Upper lobe of left lung (tissue), 6 donors: ENCODE results near the gene SLC30A1. TPM values are rescaled to one million over a fixed set of nuclear protein-coding genes. Genes with fewer than 3 reads are reported as not detected.

Experiments
- ATAC-seq, 2 donors: fragments of 200-7000 bp; cut with Tn5 transposase; one replicate each; pipeline ENCODE4 v1.9.1; 2022; ENCODE audit warnings: mild to moderate bottlenecking in 2 of 2, moderate library complexity in 2 of 2; ENCODE audit not compliant: low FRiP score in 2 of 2
- DNase-seq, 2 donors: peaks; one replicate each; pipeline ENCODE4 v3.0.0-alpha.2; 2019 to 2020
- H3K27ac ChIP-seq, 4 donors: fragments of 200-600 bp; sonication (generic); one replicate each; pipeline ENCODE4 v1.5.1; 2016 to 2019
- H3K27me3 ChIP-seq, 4 donors: fragments of 200-600 bp; sonication (generic); one replicate each; pipeline ENCODE4 v1.5.1; 2017 to 2019
- H3K36me3 ChIP-seq, 4 donors: fragments of 200-600 bp; sonication (generic); one replicate each; pipeline ENCODE4 v1.5.1; 2016 to 2019
- H3K4me1 ChIP-seq, 4 donors: fragments of 200-600 bp; sonication (generic); one replicate each; pipeline ENCODE4 v1.5.1; 2018 to 2019
- H3K4me3 ChIP-seq, 4 donors: fragments of 200-600 bp; sonication (generic); one replicate each; pipeline ENCODE4 v1.5.1; 2017 to 2019; ENCODE audit warnings: mild to moderate bottlenecking in 2 of 4, moderate library complexity in 1 of 4
- H3K9me3 ChIP-seq, 4 donors: fragments of 200-600 bp; sonication (generic); one replicate each; pipeline ENCODE4 v1.5.1; 2018 to 2019
- EP300 ChIP-seq, 4 donors: sonication (generic); formaldehyde crosslinking; IDR thresholded peaks; one replicate each; pipeline ENCODE4 v1.5.1; 2017; ENCODE audit warnings: antibody characterized with exemption in 4 of 4, control low read depth in 2 of 4
- POLR2A ChIP-seq, 4 donors: fragments of 450-650 bp; IDR thresholded peaks; one replicate each; pipeline ENCODE4 v1.5.1; 2016 to 2017; ENCODE audit warnings: antibody characterized with exemption in 4 of 4, mild to moderate bottlenecking in 2 of 4
- POLR2AphosphoS5 ChIP-seq, 2 donors: sonication (generic); formaldehyde crosslinking; IDR thresholded peaks; one replicate each; pipeline ENCODE4 v1.5.1; 2017; ENCODE audit warnings: antibody characterized with exemption in 2 of 2
- WGBS, 2 donors: methylation state at CpG; one replicate each; pipeline ENCODE4 v1.1.5; 2017 to 2018; 5-methylcytosine and 5-hydroxymethylcytosine counted together
- total RNA-seq, 6 donors: library from RNA; depleted of rRNA in 4 of 6; stranded (reverse); fragments of >200 nt in 4 of 6; gene quantifications; one replicate each; pipeline versions ENCODE4 v1.1.0 to v1.2.1, GENCODE V29; 2016 to 2021
- TF ChIP-seq, protein P1 (sequence below), 6 experiments: fragments of 450-650 bp in 4 of 6; fragments of 200-600 bp in 2 of 6; sonication (generic) in 2 of 6; IDR thresholded peaks; one replicate each; pipeline ENCODE4 v1.5.1; 2016 to 2019; ENCODE audit warnings: antibody characterized with exemption in 6 of 6
- donor health status: DM: no; HTN: no; CAD: no; lungs with moderate emphysema.
- donor health status: DM: no; HTN: yes; CAD: no; lungs with severe emphysema.

SLC30A1 gene
- total RNA-seq, 6 donors from 2014 or later = 3.1 to 19.2 (median 13.2) TPM

DNA sequence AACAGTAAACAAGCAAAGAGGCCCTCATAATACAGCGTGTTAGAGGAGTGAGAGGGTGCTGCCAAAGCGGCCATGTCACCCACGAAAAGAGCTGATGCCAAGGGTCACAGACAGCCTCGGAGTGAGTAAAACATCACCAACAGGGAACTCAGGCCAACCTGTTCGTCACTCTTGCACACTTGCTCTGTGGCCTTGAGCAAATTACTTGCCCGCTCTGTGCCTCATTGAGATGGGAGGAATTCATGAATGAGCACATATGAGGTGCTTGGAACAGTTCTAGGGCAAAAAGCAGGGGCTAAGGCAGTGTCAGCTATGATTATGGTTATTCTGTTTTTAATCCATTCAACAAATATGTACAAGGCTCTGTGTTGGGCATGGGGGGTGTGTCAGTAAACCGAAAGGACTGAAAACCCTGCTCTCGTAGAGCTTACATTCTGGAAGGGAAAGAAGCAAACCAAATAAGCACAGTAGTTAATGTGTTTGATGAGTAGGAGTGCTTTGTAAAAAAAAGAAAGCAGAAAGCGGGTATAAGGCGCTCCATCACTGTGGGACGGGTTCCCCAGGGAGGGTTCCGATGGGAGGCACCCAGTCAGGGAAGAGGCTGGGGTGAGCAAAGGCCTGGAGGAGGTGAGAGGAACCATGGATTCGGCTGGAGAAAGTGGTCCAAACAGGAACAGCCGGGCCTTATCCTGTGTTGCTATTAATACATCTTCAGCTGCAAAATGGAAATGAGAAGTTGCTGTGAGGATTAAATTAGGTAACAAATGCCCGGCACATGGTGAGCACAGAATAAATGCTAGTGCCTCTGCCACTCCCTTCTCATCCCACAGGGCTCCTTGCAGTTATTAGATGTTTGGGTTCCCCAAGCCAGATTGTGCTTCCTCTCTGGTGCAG is 47.5 kb downstream of the SLC30A1 start:
- H3K9me3 ChIP-seq = no peaks in the 10 kb centered on the region
- H3K27ac ChIP-seq = no peak overlapping the region
- H3K27me3 ChIP-seq = no peaks in the 10 kb centered on the region
- DNase-seq (no peak), ATAC-seq (no peak)
- TF ChIP-seq, protein P1, sequence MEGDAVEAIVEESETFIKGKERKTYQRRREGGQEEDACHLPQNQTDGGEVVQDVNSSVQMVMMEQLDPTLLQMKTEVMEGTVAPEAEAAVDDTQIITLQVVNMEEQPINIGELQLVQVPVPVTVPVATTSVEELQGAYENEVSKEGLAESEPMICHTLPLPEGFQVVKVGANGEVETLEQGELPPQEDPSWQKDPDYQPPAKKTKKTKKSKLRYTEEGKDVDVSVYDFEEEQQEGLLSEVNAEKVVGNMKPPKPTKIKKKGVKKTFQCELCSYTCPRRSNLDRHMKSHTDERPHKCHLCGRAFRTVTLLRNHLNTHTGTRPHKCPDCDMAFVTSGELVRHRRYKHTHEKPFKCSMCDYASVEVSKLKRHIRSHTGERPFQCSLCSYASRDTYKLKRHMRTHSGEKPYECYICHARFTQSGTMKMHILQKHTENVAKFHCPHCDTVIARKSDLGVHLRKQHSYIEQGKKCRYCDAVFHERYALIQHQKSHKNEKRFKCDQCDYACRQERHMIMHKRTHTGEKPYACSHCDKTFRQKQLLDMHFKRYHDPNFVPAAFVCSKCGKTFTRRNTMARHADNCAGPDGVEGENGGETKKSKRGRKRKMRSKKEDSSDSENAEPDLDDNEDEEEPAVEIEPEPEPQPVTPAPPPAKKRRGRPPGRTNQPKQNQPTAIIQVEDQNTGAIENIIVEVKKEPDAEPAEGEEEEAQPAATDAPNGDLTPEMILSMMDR (IDR thresholded peaks at IDR 0.05) = no peak
- TF ChIP-seq POLR2AphosphoS5 (IDR thresholded peaks at IDR 0.05) (no peak), POLR2A (IDR thresholded peaks at IDR 0.05) (no peak), EP300 (IDR thresholded peaks at IDR 0.05) (no peak)
- no peaks in the 10 kb centered on the region for H3K36me3 ChIP-seq
- 78 to 84% methylated on average over 15 of the region's 15 CpGs for WGBS, 2 donors
- no peak overlapping the region for H3K4me3 ChIP-seq
- peaks cover 0 to 5% (median 0%) of the 10 kb centered on the region in 4 donors for H3K4me1 ChIP-seq

DNA sequence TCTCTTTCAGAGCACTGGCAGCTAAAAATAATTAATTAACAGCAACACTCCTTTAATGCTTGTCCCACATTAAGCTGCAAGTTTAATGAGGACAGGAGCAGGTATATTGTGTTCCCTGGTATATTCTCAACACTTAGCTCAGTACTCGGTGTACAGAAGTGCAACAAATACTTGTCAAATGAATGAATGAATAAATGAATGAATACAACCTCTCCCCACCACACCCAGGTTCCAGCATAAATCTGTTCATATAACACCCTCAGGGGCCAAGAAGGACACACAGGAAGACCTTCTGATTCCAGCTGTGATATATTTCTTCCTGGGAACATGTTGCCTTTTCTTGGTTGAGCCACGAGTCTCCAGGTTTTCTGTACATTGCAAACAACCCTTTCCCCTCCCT is 48.9 kb downstream of the SLC30A1 start:
- 74 to 84% methylated on average over 2 of the region's 2 CpGs for WGBS, 2 donors
- Histone ChIP-seq H3K27ac (no peak overlapping the region), H3K9me3 (no peaks in the 10 kb centered on the region), H3K27me3 (no peaks in the 10 kb centered on the region), H3K4me3 (no peak overlapping the region), H3K4me1 (peaks cover 0 to 5% (median 0%) of the 10 kb centered on the region in 4 donors), H3K36me3 (no peaks in the 10 kb centered on the region)
- DNase-seq = no peak
- no peak for ATAC-seq
- TF ChIP-seq POLR2AphosphoS5 (IDR thresholded peaks at IDR 0.05) (no peak), EP300 (IDR thresholded peaks at IDR 0.05) (no peak), POLR2A (IDR thresholded peaks at IDR 0.05) (no peak)
- TF ChIP-seq, protein P1 (IDR thresholded peaks at IDR 0.05) = no peak

DNA sequence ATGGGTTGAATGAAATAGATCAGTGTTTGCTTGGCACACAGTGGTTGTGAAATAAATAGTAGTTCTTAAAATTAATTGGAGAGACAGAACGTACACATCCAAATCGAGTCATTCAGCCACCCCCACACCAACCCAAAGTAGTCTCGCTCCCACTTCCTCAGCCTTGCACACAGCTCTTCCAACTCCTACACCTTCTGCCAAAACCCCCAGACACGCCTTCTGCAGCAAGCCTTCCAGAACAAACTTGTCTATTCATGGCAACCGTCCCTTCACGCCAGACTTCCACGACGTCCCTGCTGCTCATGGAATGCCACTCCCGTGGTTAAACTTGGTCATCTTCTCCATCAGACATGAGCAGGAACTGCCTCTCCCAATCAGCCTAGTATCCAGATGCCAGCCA is 49.5 kb downstream of the SLC30A1 start:
- H3K27ac ChIP-seq = no peak overlapping the region

DNA sequence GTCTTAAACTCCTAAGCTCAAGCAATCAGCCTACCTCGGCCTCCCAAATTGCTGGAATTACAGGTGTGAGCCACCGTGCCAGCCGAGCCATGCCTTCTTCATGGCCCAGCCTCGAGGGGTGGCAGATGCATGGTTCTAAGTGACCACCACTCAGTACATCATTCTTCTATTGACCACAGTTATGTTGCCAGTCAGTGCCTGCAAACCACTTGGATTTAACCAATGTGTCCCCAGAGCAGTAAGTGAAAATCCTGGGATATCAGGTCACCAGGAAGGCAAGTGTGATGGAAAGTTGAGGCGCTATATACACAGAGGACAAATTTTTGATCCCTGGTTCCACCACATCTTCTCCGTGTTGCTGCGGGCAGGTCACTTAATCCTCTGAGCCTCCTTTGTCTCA is 50.0 kb downstream of the SLC30A1 start:
- DNase-seq (no peak), ATAC-seq (no peak)
- TF ChIP-seq, protein P1 (IDR thresholded peaks at IDR 0.05) = no peak
- TF ChIP-seq EP300 (IDR thresholded peaks at IDR 0.05) = no peak
- TF ChIP-seq POLR2A (IDR thresholded peaks at IDR 0.05) = no peak
- no peak for TF ChIP-seq POLR2AphosphoS5 (IDR thresholded peaks at IDR 0.05)
- H3K27me3 ChIP-seq = no peaks in the 10 kb centered on the region
- no peaks in the 10 kb centered on the region for H3K9me3 ChIP-seq
- WGBS, 2 donors = 92 to 96% methylated on average over 7 of the region's 7 CpGs
- H3K4me1 ChIP-seq = peaks cover 0 to 5% (median 0%) of the 10 kb centered on the region in 4 donors
- no peak overlapping the region for H3K27ac ChIP-seq
- no peak overlapping the region for H3K4me3 ChIP-seq
- no peaks in the 10 kb centered on the region for H3K36me3 ChIP-seq

More for the DNA sequence above, 49.5 kb downstream of the SLC30A1 start:
- Histone ChIP-seq H3K9me3 (no peaks in the 10 kb centered on the region), H3K4me3 (no peak overlapping the region), H3K27me3 (no peaks in the 10 kb centered on the region), H3K4me1 (peaks cover 0 to 5% (median 0%) of the 10 kb centered on the region in 4 donors), H3K36me3 (no peaks in the 10 kb centered on the region)
- 71 to 78% methylated on average over 9 of the region's 9 CpGs for WGBS, 2 donors
- TF ChIP-seq POLR2A (IDR thresholded peaks at IDR 0.05) (no peak), EP300 (IDR thresholded peaks at IDR 0.05) (no peak), POLR2AphosphoS5 (IDR thresholded peaks at IDR 0.05) (no peak)
- TF ChIP-seq, protein P1 (IDR thresholded peaks at IDR 0.05) = no peak
- DNase-seq (no peak), ATAC-seq (peak in 1 of 2 donors; percentile 24)
